Stimulated activated naive CD4-positive, alpha-beta T cell treated with Interleukin-2 at 50 U/mL for 16 hours (primary cell): ENCODE results near the gene SUSD3.
"Not testable (repeated sequence)": the region's sequence is repeated elsewhere in the genome, so short reads cannot be mapped to it uniquely, and the experiment has no call there.

Experiments
- DNase-seq: peaks from one replicate; lab custom pipeline; 2025; lab: John Stamatoyannopoulos, UW

SUSD3 gene

GRCh38 chr9:93093877-93094657 is 35.6 kb downstream of the SUSD3 start:
- no peak for DNase-seq

- no peak for DNase-seq
These were observed 36.2 kb downstream of the SUSD3 start for GRCh38 chr9:93094658-93095204.

- peak; percentile 100 for DNase-seq
These were observed 37.0 kb downstream of the SUSD3 start for GRCh38 chr9:93095205-93096130.

GRCh38 chr9:93096131-93096802 is 37.8 kb downstream of the SUSD3 start, which contains the start of gene CARD19:
TSS of gene CARD19 (plus strand) at chr9:93096217. CDS start at chr9:93096346, 129 bp downstream.
- peak; percentile 42 for DNase-seq

- DNase-seq, result no peak
These were observed 38.4 kb downstream of the SUSD3 start for GRCh38 chr9:93096811-93097382.

- no peak for DNase-seq
These were observed 39.2 kb downstream of the SUSD3 start for GRCh38 chr9:93097511-93098201.

GRCh38 chr9:93098236-93098946 is 39.9 kb downstream of the SUSD3 start:
- DNase-seq, result peak; percentile 60

GRCh38 chr9:93099551-93100275 is 41.2 kb downstream of the SUSD3 start:
- no peak for DNase-seq

- no peak for DNase-seq
These were observed 41.8 kb downstream of the SUSD3 start for GRCh38 chr9:93100276-93100636.

GRCh38 chr9:93101086-93101485 is 42.6 kb downstream of the SUSD3 start:
- DNase-seq, result not testable (repeated sequence)

- no peak for DNase-seq
These were observed 47.1 kb downstream of the SUSD3 start for GRCh38 chr9:93105620-93106019.

- no peak for DNase-seq
These were observed 48.8 kb downstream of the SUSD3 start for GRCh38 chr9:93107151-93107824.

- DNase-seq, result no peak
These were observed 49.3 kb downstream of the SUSD3 start for GRCh38 chr9:93107825-93108161.

- DNase-seq, result peak; percentile 49
These were observed 50.0 kb downstream of the SUSD3 start for GRCh38 chr9:93108291-93109041.

GRCh38 chr9:93110311-93110855 is 51.9 kb downstream of the SUSD3 start:
- DNase-seq, result no peak

- DNase-seq, result no peak
These were observed 52.5 kb downstream of the SUSD3 start for GRCh38 chr9:93111001-93111370.

GRCh38 chr9:93111371-93112115 is 53.0 kb downstream of the SUSD3 start:
- DNase-seq, result no peak
